Stimulated activated CD8-positive, alpha-beta memory T cell treated with anti-CD3 and anti-CD28 coated beads, Interleukin-4, amount 100 ng/mL, for 48 hours (primary cell): ENCODE measurements around the gene SLC25A40.
"Not testable (repeated sequence)": the region's sequence is repeated elsewhere in the genome, so short reads cannot be mapped to it uniquely, and the experiment has no call there.

ENCODE experiments used
- DNase-seq: peaks from one replicate; pipeline ENCODE4 v3.0.0-alpha.2; 2020

The SLC25A40 gene, protein sequence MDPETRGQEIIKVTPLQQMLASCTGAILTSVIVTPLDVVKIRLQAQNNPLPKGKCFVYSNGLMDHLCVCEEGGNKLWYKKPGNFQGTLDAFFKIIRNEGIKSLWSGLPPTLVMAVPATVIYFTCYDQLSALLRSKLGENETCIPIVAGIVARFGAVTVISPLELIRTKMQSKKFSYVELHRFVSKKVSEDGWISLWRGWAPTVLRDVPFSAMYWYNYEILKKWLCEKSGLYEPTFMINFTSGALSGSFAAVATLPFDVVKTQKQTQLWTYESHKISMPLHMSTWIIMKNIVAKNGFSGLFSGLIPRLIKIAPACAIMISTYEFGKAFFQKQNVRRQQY

GRCh38 chr7:87876040-87876868 lies at the start of gene SLC25A40, which contains the start of gene DBF4:
TSS of gene SLC25A40 (minus strand) at chr7:87876360. CDS start at chr7:87858727, 17,633 bp downstream.
TSS of gene DBF4 (plus strand) at chr7:87876493. CDS start at chr7:87876733, 240 bp downstream.
- DNase-seq, result peak; percentile 97

- not testable (repeated sequence) for DNase-seq
These were observed 46.7 kb upstream of the SLC25A40 start for GRCh38 chr7:87922759-87923395.

GRCh38 chr7:87920578-87920977 lies 44.4 kb upstream of the SLC25A40 start:
- no peak for DNase-seq

- no peak for DNase-seq
These were observed 43.7 kb upstream of the SLC25A40 start for GRCh38 chr7:87919875-87920274.

DNA sequence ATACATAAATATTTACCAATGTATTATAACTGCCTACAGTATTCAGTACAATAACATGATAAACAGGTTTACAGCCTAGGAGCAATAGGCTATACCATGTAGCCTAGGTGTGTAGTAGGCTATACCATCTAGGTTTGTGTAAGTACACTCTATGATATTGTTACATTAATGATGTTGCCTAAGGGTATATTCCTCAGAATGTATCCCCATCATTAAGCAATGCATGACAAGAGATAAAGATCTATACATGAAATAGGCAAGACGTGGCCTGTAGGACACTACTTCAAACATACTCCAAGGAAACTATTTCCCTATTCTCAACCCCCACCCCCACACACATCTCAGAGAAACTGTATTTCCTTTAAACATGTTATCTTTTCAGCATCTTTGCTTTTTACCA lies 42.6 kb upstream of the SLC25A40 start:
- no peak for DNase-seq

DNA sequence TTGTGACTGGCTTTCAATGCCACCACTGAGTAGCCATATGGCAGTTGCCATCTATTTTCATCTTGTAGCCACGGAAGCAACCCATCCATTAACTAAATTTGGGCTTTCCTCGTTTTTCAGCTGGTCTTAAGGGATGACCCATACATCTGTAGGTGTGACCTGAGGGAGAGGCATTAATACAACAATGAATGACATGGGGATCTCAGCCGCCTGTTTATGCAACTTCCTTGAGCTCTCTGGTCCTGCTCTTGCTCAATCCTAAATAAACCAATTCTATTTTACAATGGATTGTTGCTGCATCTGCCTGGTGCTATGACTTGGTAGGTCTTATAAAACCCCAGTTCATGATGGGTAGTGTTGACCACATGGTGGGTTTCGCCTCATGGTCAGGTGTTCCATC lies 36.0 kb upstream of the SLC25A40 start:
- no peak for DNase-seq

DNA sequence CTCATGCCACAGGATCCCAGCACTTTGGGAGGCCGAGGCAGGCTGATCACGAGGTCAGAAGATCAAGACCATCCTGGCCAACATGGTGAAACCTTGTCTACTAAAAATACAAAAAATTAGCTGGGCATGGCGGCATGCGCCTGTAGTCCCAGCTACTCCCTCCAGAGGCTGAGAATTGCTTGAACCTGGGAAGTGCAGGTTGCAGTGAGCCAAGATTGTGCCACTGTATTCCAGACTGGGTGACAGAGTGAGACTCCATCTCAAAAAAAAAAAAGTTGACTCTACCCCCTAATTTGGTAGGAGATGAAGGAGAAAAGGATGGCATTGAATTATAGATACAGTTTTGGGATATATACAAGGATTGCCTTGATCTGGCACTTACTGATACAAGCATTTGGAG lies 32.7 kb upstream of the SLC25A40 start:
- DNase-seq, result not testable (repeated sequence)

DNA sequence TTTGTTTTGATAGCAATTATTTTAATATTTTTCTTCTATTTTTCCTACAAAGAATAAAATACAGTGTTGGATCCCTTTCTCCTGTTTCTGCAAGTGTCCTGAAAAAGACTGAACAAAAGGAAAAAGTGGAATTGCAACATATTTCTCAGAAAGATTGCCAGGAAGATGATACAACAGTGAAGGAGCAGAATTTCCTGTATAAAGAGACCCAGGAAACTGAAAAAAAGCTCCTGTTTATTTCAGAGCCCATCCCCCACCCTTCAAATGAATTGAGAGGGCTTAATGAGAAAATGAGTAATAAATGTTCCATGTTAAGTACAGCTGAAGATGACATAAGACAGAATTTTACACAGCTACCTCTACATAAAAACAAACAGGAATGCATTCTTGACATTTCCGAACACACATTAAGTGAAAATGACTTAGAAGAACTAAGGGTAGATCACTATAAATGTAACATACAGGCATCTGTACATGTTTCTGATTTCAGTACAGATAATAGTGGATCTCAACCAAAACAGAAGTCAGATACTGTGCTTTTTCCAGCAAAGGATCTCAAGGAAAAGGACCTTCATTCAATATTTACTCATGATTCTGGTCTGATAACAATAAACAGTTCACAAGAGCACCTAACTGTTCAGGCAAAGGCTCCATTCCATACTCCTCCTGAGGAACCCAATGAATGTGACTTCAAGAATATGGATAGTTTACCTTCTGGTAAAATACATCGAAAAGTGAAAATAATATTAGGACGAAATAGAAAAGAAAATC lies 31.2 kb upstream of the SLC25A40 start:
- not testable (repeated sequence) for DNase-seq

DNA sequence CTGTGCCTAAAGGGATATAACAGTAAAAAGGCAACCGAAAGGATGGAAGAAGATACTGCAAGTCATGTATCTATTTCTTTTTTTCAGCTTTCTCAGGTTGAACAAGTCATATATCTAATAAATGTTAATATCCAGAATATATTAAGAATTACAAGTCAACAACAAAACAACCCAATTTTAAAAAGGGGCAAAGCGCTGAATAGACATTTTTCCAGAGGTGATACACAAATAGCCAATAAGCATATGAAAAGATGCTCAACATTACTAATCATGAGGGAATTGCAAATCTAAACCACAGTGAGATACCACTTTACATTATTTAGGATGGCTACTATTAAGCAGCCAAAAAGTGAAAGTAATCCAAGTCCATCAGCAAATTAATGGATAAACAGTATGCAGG lies 23.1 kb upstream of the SLC25A40 start:
- no peak for DNase-seq

- DNase-seq, result no peak
These were observed 19.2 kb upstream of the SLC25A40 start for GRCh38 chr7:87895363-87895762.

GRCh38 chr7:87886875-87887274 lies 10.7 kb upstream of the SLC25A40 start:
- DNase-seq, result no peak

DNA sequence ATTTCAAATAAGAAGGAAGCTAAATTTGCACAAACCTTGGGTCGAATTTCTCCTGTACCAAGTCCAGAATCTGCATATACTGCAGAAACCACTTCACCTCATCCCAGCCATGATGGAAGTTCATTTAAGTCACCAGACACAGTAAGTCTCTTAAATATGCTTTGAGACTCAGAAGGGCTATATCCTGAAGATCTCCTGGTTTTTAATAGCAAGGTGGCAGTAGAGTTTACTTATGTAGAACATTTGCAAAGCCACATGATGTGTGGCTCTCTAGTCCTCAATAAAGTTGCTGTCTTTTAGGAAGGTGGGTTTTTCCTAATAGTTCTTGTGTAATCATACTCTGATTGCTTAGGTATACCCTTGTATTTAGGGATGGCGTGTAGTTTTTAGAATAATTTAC lies 8.9 kb upstream of the SLC25A40 start:
- no peak for DNase-seq

DNA sequence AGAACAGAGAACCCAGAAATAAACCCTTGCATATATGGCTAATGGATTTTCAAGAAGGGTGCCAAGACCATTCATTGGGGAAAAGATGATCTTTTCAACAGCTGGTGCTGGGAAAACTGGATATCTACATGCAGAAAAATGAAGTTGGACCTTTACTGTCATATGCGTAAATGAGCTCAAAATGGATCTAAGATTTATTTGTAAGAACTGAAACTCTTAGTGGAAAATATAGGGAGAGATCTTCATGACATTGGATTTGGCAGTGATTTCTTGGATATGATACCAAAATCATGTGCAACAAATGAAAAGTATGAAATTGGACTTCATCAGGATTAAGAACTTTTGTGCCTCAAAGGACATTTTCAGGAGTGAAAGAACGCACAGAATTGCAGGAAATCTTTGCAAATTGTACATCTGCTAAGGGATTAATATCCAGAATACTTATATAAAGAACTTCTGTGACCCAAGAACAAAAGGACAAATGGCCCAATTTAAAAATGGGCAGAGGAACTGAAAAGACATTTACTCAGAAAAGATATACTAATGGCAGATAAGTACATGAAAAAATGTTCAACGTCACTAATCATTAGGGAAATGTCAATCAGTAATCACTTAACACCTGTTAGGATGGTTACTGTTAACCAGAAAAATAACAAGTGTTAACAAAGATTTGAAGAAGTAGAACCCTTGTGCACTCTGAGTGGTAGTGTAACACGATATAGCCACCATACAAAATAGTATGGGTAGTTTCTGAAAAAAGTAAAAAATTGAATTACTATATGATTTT lies 6.2 kb upstream of the SLC25A40 start:
- DNase-seq, result no peak

DNA sequence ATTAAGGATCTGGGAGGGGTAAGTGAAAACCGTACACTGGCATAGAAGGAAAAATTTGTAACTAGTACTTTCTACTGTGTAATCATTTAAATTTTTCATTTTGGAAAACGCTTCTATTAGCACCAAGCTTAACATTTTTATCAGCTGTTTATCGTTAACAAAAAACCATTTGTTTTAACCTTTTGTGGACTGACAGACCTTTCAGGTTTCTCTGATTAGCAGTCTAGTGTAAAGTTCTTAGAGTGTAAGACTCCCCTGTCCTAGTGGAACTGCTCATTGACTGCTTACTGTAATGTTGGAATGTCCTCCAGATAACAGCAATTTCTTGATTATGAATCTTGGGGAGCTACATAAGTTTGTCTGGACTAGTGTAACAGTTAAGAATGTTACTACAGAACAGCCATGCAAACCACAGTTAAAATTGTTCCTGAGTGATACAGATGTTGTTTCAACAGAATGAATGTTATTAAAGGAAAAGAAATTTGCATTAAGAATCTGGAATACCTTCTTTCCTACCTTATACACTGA lies 2.1 kb upstream of the SLC25A40 start:
- no peak for DNase-seq

GRCh38 chr7:87877366-87878040 lies 1.3 kb upstream of the SLC25A40 start:
- no peak for DNase-seq

DNA sequence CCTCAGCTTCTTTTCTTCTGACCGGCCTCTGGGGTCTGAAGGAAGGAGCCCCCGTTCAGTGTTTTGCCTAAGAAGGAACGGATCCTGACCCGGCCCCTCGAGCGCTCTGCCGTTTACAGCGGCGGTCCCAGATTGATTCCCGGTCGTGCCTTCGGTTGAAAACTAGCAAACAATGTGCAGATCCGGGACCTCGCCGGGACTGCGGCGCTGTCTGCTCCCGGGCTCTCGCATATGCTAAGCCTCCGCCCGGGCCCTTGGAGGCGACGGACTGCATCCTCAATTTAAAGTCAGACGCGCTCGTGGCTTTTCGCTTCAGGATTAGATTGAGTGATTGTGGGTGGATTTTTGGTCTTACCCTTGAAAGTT lies 692 bp upstream of the SLC25A40 start:
- peak; percentile 72 for DNase-seq

GRCh38 chr7:87875151-87876039 lies 765 bp downstream of the SLC25A40 start:
- no peak for DNase-seq

GRCh38 chr7:87874066-87874465 lies 2.1 kb downstream of the SLC25A40 start:
- DNase-seq, result no peak

GRCh38 chr7:87873328-87873727 lies 2.8 kb downstream of the SLC25A40 start:
- DNase-seq, result not testable (repeated sequence)

DNA sequence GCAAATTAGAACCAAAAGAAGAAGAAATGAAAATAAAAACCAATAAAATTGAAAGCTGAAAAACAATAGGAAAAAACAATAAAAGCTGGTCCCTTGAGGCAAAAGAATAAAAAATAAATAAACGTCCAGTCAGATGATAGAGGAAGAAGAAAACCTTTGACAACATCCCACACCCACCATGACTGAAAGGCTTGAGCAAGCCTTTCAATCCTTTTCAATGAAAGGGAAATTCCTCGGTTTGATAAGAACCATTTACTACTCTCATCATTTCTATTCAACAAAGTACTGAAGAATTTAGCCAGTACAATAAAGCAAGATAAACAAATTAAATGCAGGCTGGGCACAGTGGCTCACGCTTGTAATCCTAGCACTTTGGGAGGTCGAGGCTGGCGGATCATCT lies 3.8 kb downstream of the SLC25A40 start:
- DNase-seq, result no peak
